HepG2 (cell line): ENCODE data around the gene SLC41A1. TPM values are rescaled to one million over a fixed set of nuclear protein-coding genes. Genes with fewer than 3 reads are reported as not detected.
A peak's percentile ranks its signal among the peaks of the same experiment; 100 is the strongest.

Source experiments
- ARHGAP35 ChIP-seq: sonication (generic); formaldehyde crosslinking; IDR thresholded peaks from 2 replicates; pipeline ENCODE4 v1.9.0; 2022; ENCODE audit warnings: mild to moderate bottlenecking, inconsistent platforms, moderate library complexity, missing genetic modification reagents, borderline replicate concordance
- ELF4 ChIP-seq: sonication (generic); formaldehyde crosslinking; IDR thresholded peaks from 2 replicates; pipeline ENCODE4 v1.5.0; 2020; ENCODE audit warnings: missing genetic modification reagents, mild to moderate bottlenecking, moderate library complexity, borderline replicate concordance
- ETV5 ChIP-seq: IDR thresholded peaks from 2 replicates; pipeline ENCODE4 v1.6.1; 2018; ENCODE audit warnings: missing biosample characterization, missing genetic modification reagents, inconsistent platforms, borderline replicate concordance
- FLYWCH1 ChIP-seq: sonication (generic); formaldehyde crosslinking; IDR thresholded peaks from 2 replicates; pipeline ENCODE4 v1.8.1; 2023; ENCODE audit warnings: mild to moderate bottlenecking, missing genetic modification reagents
- HOXA3 ChIP-seq: sonication (generic); formaldehyde crosslinking; IDR thresholded peaks from 2 replicates; pipeline ENCODE4 v1.5.0; 2020; ENCODE audit warnings: missing genetic modification reagents
- KLF16 ChIP-seq, 2 experiments: sonication (generic) in 1 of 2; formaldehyde crosslinking in 1 of 2; IDR thresholded peaks; 2 replicates each; pipeline versions ENCODE4 v1.6.1 to v1.8.0; 2016 to 2023; ENCODE audit warnings: missing genetic modification reagents in 2 of 2, missing compliant biosample characterization in 1 of 2
- MYC ChIP-seq: sonication (generic); formaldehyde crosslinking; IDR thresholded peaks from 2 replicates; pipeline ENCODE4 v1.9.0; 2021; ENCODE audit warnings: missing genetic modification reagents, borderline replicate concordance
- NFYC ChIP-seq: IDR thresholded peaks from 2 replicates; pipeline ENCODE4 v1.6.1; 2016; ENCODE audit warnings: missing genetic modification reagents, missing compliant biosample characterization
- NR2F6 ChIP-seq, 2 experiments: IDR thresholded peaks; 2 replicates each; pipeline ENCODE4 v1.6.1; 2016; ENCODE audit warnings: antibody characterized with exemption in 1 of 2, mild to moderate bottlenecking in 1 of 2
- SRSF1 ChIP-seq: fragments of 200-400 bp; formaldehyde crosslinking; optimal IDR thresholded peaks from 2 replicates; pipeline ENCODE3; 2017; ENCODE audit warnings: mild to moderate bottlenecking, low read depth, low read length, moderate library complexity
- TBX2 ChIP-seq: sonication (generic); formaldehyde crosslinking; IDR thresholded peaks from 2 replicates; pipeline ENCODE4 v1.5.0; 2020; ENCODE audit warnings: missing genetic modification reagents, mild to moderate bottlenecking, borderline replicate concordance
- THYN1 ChIP-seq: sonication (generic); formaldehyde crosslinking; IDR thresholded peaks from 2 replicates; pipeline ENCODE4 v1.8.1; 2023; ENCODE audit warnings: low read depth, mild to moderate bottlenecking, moderate library complexity, missing genetic modification reagents, borderline replicate concordance
- XBP1 ChIP-seq: sonication (generic); formaldehyde crosslinking; IDR thresholded peaks from 2 replicates; pipeline ENCODE4 v1.5.0; 2020; ENCODE audit warnings: missing genetic modification reagents
- ZBTB7A ChIP-seq: sonication (generic); formaldehyde crosslinking; IDR thresholded peaks from 2 replicates; pipeline ENCODE4 v1.8.0; 2022; ENCODE audit warnings: mild to moderate bottlenecking, missing genetic modification reagents
- ZNF251 ChIP-seq: sonication (generic); formaldehyde crosslinking; IDR thresholded peaks from 2 replicates; pipeline ENCODE4 v1.9.0; 2021; ENCODE audit warnings: mild to moderate bottlenecking, missing genetic modification reagents
- ZNF468 ChIP-seq: sonication (generic); formaldehyde crosslinking; IDR thresholded peaks from 2 replicates; pipeline ENCODE4 v1.8.0; 2022; ENCODE audit warnings: mild to moderate bottlenecking, moderate library complexity, missing genetic modification reagents
- ZNF564 ChIP-seq: sonication (generic); formaldehyde crosslinking; IDR thresholded peaks from 2 replicates; pipeline ENCODE4 v1.8.1; 2023; ENCODE audit warnings: mild to moderate bottlenecking, missing genetic modification reagents
- ZNF740 ChIP-seq: sonication (generic); formaldehyde crosslinking; IDR thresholded peaks from 2 replicates; pipeline ENCODE4 v1.4.0; 2020; ENCODE audit warnings: missing genetic modification reagents
- ZNF784 ChIP-seq: sonication (generic); formaldehyde crosslinking; IDR thresholded peaks from 2 replicates; pipeline ENCODE4 v1.5.1; 2020; ENCODE audit warnings: missing genetic modification reagents, mild to moderate bottlenecking, borderline replicate concordance
- ZSCAN21 ChIP-seq: sonication (generic); formaldehyde crosslinking; IDR thresholded peaks from 2 replicates; pipeline ENCODE4 v1.8.0; 2022; ENCODE audit warnings: mild to moderate bottlenecking, missing genetic modification reagents, moderate library complexity, borderline replicate concordance
- ZSCAN29 ChIP-seq: sonication (generic); formaldehyde crosslinking; conservative IDR thresholded peaks from 2 replicates; pipeline ENCODE4 v1.4.0; 2020; ENCODE audit warnings: mild to moderate bottlenecking, missing genetic modification reagents
- ZSCAN31 ChIP-seq: sonication (generic); formaldehyde crosslinking; IDR thresholded peaks from 2 replicates; pipeline ENCODE4 v1.5.0; 2020; ENCODE audit warnings: low read depth, mild to moderate bottlenecking, missing genetic modification reagents
- polyA plus RNA-seq, 8 experiments: library from polyadenylated mRNA; depleted of rRNA in 3 of 8; stranded (reverse) in 7 of 8; unstranded in 1 of 8; fragments of >200 nt; fragmentation: Illumina TruSeq in 4 of 8; extraction: Trizol in 4 of 8; gene quantifications; 2 replicates each; pipeline versions ENCODE4 v1.2.1 to v1.2.3, GENCODE V29; 2011 to 2016; ENCODE audit warnings: low read depth in 4 of 8, missing spikeins in 1 of 8, mixed read lengths in 1 of 8; ENCODE audit not compliant: insufficient read depth in 1 of 8
- total RNA-seq, 5 experiments: library from RNA; depleted of rRNA; stranded (reverse); fragments of >200 nt; fragmentation: Illumina TruSeq; extraction: Trizol; gene quantifications; 2 replicates each; pipeline ENCODE4 v1.2.3, GENCODE V29; 2016; ENCODE audit warnings: low read depth in 1 of 5
- TF ChIP-seq, protein P1 (sequence below): sonication (generic); formaldehyde crosslinking; IDR thresholded peaks from 2 replicates; pipeline ENCODE4 v1.4.0; 2020; ENCODE audit warnings: missing genetic modification reagents

Gene SLC41A1
- total and polyA plus RNA-seq, 2 of the 13 experiments (the other 11 are each of a cell fraction or from before 2014, with no cell fraction given), result 2.2 to 4.6 TPM

DNA sequence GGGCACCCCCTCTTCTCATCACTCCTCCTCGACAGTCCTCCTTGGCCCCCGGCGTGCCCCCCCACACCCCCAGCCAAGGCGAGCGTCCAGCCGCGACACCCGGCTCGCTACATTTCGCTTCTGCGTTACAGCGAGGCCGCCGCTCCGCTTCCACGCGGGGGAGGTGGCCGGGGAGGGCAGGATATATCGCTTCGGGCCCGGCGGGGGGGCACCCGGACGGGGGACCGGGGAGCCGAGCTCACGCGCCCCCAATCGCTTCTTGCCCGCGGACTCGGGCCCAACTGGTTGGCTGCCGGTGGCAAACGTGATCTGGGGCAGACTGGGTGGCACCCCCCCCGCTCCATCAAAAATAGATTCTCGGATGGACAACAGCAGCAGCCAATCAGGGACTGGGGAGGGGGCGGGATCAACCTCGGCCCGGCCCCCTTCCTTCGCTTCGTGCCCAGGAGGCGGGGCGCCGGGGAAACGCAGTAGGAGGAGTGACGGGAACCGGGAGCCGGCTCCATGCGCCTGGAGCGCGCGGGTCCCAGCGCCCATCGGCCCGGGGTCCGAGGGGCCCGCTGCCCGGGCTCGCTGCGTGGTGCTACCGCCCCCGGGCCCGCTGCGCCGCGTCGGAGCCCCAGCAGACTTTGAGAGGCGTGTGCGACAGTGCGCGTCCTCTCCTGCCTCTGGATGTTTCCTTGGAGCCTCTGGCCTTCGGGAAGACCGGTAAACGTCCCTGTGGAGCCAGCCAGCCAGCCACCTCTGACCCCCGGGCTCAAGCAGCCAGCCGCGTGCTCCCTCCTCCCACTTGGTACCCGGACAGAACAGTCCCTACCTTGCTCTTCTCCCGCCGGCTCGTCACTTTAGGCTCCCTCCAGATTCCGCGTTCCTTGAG, at the start of gene SLC41A1 (continued):
- TF ChIP-seq ZSCAN31 (CRISPR knock-in tag), result peak; percentile 42; the same call in 1 of the 2 replicates
- no peak for TF ChIP-seq ZNF468 (CRISPR knock-in tag)
- TF ChIP-seq ZSCAN29, result no peak
- TF ChIP-seq ZSCAN21, result peak; percentile 37; the same call in 1 of the 2 replicates
- no peak for TF ChIP-seq FLYWCH1 (CRISPR knock-in tag)
- TF ChIP-seq XBP1 (CRISPR knock-in tag), result no peak
- no peak for TF ChIP-seq NR2F6 (IDR thresholded peaks at IDR 0.05)
- TF ChIP-seq NR2F6 (CRISPR knock-in tag; IDR thresholded peaks at IDR 0.05), result no peak
- TF ChIP-seq HOXA3 (CRISPR knock-in tag), result peak; percentile 57; the same call in 1 of the 2 replicates
- TF ChIP-seq THYN1 (CRISPR knock-in tag), result no peak
- 0 out of 2 replicates have a peak, but pooled peaks have one; percentile 28 for TF ChIP-seq ZNF564
- TF ChIP-seq ZBTB7A (CRISPR knock-in tag), result no peak
- no peak for TF ChIP-seq KLF16 (CRISPR knock-in tag; IDR thresholded peaks at IDR 0.05)
- peak; percentile 83 for TF ChIP-seq NFYC (CRISPR knock-in tag)
- 0 out of 2 replicates have a peak, but pooled peaks have one; percentile 57 for TF ChIP-seq TBX2 (CRISPR knock-in tag)
- TF ChIP-seq ARHGAP35 (CRISPR knock-in tag), result no peak
- TF ChIP-seq ZNF740, result peak; percentile 89
- TF ChIP-seq ELF4 (CRISPR knock-in tag), result no peak
- no peak for TF ChIP-seq ZNF251 (CRISPR knock-in tag)
- TF ChIP-seq SRSF1, result peak; percentile 77
- no peak for TF ChIP-seq ZNF784 (CRISPR knock-in tag)
- TF ChIP-seq, protein P1, sequence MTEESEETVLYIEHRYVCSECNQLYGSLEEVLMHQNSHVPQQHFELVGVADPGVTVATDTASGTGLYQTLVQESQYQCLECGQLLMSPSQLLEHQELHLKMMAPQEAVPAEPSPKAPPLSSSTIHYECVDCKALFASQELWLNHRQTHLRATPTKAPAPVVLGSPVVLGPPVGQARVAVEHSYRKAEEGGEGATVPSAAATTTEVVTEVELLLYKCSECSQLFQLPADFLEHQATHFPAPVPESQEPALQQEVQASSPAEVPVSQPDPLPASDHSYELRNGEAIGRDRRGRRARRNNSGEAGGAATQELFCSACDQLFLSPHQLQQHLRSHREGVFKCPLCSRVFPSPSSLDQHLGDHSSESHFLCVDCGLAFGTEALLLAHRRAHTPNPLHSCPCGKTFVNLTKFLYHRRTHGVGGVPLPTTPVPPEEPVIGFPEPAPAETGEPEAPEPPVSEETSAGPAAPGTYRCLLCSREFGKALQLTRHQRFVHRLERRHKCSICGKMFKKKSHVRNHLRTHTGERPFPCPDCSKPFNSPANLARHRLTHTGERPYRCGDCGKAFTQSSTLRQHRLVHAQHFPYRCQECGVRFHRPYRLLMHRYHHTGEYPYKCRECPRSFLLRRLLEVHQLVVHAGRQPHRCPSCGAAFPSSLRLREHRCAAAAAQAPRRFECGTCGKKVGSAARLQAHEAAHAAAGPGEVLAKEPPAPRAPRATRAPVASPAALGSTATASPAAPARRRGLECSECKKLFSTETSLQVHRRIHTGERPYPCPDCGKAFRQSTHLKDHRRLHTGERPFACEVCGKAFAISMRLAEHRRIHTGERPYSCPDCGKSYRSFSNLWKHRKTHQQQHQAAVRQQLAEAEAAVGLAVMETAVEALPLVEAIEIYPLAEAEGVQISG (CRISPR knock-in tag), result peak; percentile 18; the same call in 1 of the 2 replicates
- TF ChIP-seq MYC, result 0 out of 2 replicates have a peak, but pooled peaks have one; percentile 18
- no peak for TF ChIP-seq ETV5 (CRISPR knock-in tag)
